Fibroblast of skin of right quadriceps (primary cell): ENCODE measurements around the gene URB2.

Experiments used
- DNase-seq: peaks from one replicate; pipeline ENCODE4 v3.0.0-alpha.2; 2013

The URB2 gene

GRCh38 chr1:229650045-229650444 is 24.0 kb downstream of the URB2 start:
- no peak for DNase-seq

GRCh38 chr1:229651546-229651945 is 25.5 kb downstream of the URB2 start:
- no peak for DNase-seq

GRCh38 chr1:229653420-229653819 is 27.4 kb downstream of the URB2 start:
- no peak for DNase-seq

GRCh38 chr1:229655781-229656180 is 29.7 kb downstream of the URB2 start:
- DNase-seq = no peak

- no peak for DNase-seq
Observed at GRCh38 chr1:229657993-229658755, 32.1 kb downstream of the URB2 start.

GRCh38 chr1:229661022-229661877 is 35.2 kb downstream of the URB2 start:
- DNase-seq = peak; percentile 59

GRCh38 chr1:229661897-229662296 is 35.9 kb downstream of the URB2 start:
- no peak for DNase-seq

- no peak for DNase-seq
Observed at GRCh38 chr1:229664133-229664689, 38.2 kb downstream of the URB2 start.

GRCh38 chr1:229665912-229666558 is 40.0 kb downstream of the URB2 start:
- DNase-seq = no peak

- DNase-seq = no peak
Observed at GRCh38 chr1:229666585-229666984, 40.5 kb downstream of the URB2 start.

GRCh38 chr1:229669333-229669732 is 43.3 kb downstream of the URB2 start:
- no peak for DNase-seq

- no peak for DNase-seq
Observed at GRCh38 chr1:229671310-229671709, 45.3 kb downstream of the URB2 start.

GRCh38 chr1:229672246-229672645 is 46.2 kb downstream of the URB2 start:
- DNase-seq = no peak

- no peak for DNase-seq
Observed at GRCh38 chr1:229674042-229674441, 48.0 kb downstream of the URB2 start.

GRCh38 chr1:229675396-229675795 is 49.3 kb downstream of the URB2 start:
- no peak for DNase-seq

GRCh38 chr1:229685149-229685548 is 59.1 kb downstream of the URB2 start:
- no peak for DNase-seq

- DNase-seq = no peak
Observed at GRCh38 chr1:229689273-229689672, 63.2 kb downstream of the URB2 start.

- DNase-seq = no peak
Observed at GRCh38 chr1:229689904-229690303, 63.9 kb downstream of the URB2 start.

- DNase-seq = no peak
Observed at GRCh38 chr1:229690662-229691061, 64.6 kb downstream of the URB2 start.

GRCh38 chr1:229691362-229691761 is 65.3 kb downstream of the URB2 start:
- no peak for DNase-seq

GRCh38 chr1:229693129-229693900 is 67.3 kb downstream of the URB2 start:
- no peak for DNase-seq

GRCh38 chr1:229694053-229694693 is 68.1 kb downstream of the URB2 start:
- DNase-seq = peak; percentile 72
